Measurements from ENCODE around the gene RPUSD4. TPM values are rescaled to one million over a fixed set of nuclear protein-coding genes. Genes with fewer than 3 reads are reported as not detected.

The RPUSD4 gene
- total RNA-seq, 1 experiment from 2014 or later = 40.1 TPM

DNA sequence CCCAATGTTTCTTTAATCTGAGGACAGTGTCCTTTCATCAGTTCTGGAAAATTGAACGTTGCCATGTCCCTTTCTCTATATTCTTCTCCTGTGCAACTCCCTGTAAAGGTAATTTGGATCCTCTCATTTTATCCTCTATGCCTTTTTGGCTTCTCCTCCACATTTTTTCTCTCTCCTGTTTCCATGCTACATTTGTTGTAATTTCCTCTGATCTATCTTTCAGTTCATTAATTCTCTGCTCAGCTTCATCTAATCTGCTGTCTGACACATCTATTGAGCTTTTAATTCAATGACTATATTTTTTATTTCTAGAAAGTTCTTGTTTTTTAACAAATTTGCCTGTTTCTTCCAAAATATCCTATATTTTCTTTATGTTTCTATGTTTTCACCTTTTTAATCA, 59.3 kb downstream of the RPUSD4 start:
- H3K4me3 ChIP-seq (replicated peaks in 1 of 2; ENCODE audit: low read depth in 1 of 2, low read length in 2 of 2) = no peak overlapping the region
- no peak overlapping the region for H3K27ac ChIP-seq (ENCODE audit: low read depth, low read length)
- ChIA-PET CTCF (no interaction called here), POLR2A (no interaction called here), RAD21 (ENCODE audit: low non-redundant PET in 1 of 2, low total read pairs in 2 of 2, uncharacterized antibody in 2 of 2, unreplicated experiment in 2 of 2) (no interaction called here)
- ATAC-seq (no peak), DNase-seq (ENCODE audit: low read depth, low spot score) (no peak)
- no peaks in the 10 kb centered on the region for H3K79me2 ChIP-seq (ENCODE audit: insufficient read depth, low read length)
- H3K4me1 ChIP-seq (ENCODE audit: control insufficient read depth in 1 of 2, insufficient read depth in 2 of 2, low read length in 2 of 2) = peaks cover 7 to 10% of the 10 kb centered on the region in 2 experiments; a peak in 2 of 4 replicates
- H3K9ac ChIP-seq (ENCODE audit: low read length) = no peak overlapping the region
- H3K9me2 ChIP-seq (ENCODE audit: insufficient read depth) = no peaks in the 10 kb centered on the region
- no TSS peak for BruUV-seq (replicated peaks)
- TF ChIP-seq CEBPB (IDR thresholded peaks at IDR 0.05; ENCODE audit: low read depth) = no peak
- no peak for TF ChIP-seq EZH2phosphoT487 (IDR thresholded peaks at IDR 0.05; ENCODE audit: borderline replicate concordance)
- TF ChIP-seq, protein P1, sequence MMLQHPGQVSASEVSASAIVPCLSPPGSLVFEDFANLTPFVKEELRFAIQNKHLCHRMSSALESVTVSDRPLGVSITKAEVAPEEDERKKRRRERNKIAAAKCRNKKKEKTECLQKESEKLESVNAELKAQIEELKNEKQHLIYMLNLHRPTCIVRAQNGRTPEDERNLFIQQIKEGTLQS (IDR thresholded peaks at IDR 0.05) = no peak
- no peak for TF ChIP-seq SP1 (IDR thresholded peaks at IDR 0.05; ENCODE audit: low read depth)
- TF ChIP-seq ELF1 (IDR thresholded peaks at IDR 0.05; ENCODE audit: borderline replicate concordance, low read depth) = no peak
- 0 out of 2 replicates have a peak, but pooled peaks cover 3% of the 10 kb centered on the region for H3K27me3 ChIP-seq (ENCODE audit: insufficient read depth, low read length)
- no peaks in the 10 kb centered on the region for H3K36me3 ChIP-seq (ENCODE audit: control insufficient read depth in 1 of 2, insufficient read depth in 2 of 2, low read length in 2 of 2)
- intact Hi-C loops (cut with micrococcal nuclease) = no loop called here
- no peak overlapping the region for H2AFZ ChIP-seq (ENCODE audit: low read depth, low read length, poor library complexity, severe bottlenecking)
- H3K4me2 ChIP-seq (ENCODE audit: low read length) = no peak overlapping the region
- H4K20me1 ChIP-seq (ENCODE audit: insufficient read depth) = no peaks in the 10 kb centered on the region
- H3K9me3 ChIP-seq (ENCODE audit: control insufficient read depth in 1 of 2, insufficient read depth in 1 of 2, low read depth in 1 of 2, low read length in 2 of 2) = no peaks in the 10 kb centered on the region

Other genes with a start within 250 kb of the RPUSD4 start
- gene CDON, start 148.8 kb downstream of the RPUSD4 start, total RNA-seq (2021; ENCODE audit: unreplicated experiment) = 16.9 TPM
- 12.8 TPM for gene FAM118B, start 132 bp upstream of the RPUSD4 start, total RNA-seq (2021; ENCODE audit: unreplicated experiment)
- 74.5 TPM for gene SRPRA, start 57.2 kb upstream of the RPUSD4 start, total RNA-seq (2021; ENCODE audit: unreplicated experiment)
- 41.3 TPM for gene FOXRED1, start 57.5 kb upstream of the RPUSD4 start, total RNA-seq (2021; ENCODE audit: unreplicated experiment)
- 10.8 TPM for gene TIRAP, start 71.4 kb upstream of the RPUSD4 start, total RNA-seq (2021; ENCODE audit: unreplicated experiment)
- 25.6 TPM for gene DCPS, start 92.4 kb upstream of the RPUSD4 start, total RNA-seq (2021; ENCODE audit: unreplicated experiment)
- gene ST3GAL4, start 144.0 kb upstream of the RPUSD4 start, total RNA-seq (2021; ENCODE audit: unreplicated experiment) = 13.1 TPM

Measured in HCT116 (cell line).